Measurements from ENCODE around the gene EIF1. TPM values are rescaled to one million over a fixed set of nuclear protein-coding genes. Genes with fewer than 3 reads are reported as not detected.

The EIF1 gene
- total RNA-seq, 2 donors from 2014 or later, result 574 to 740 TPM

- Histone ChIP-seq H3K9me3 (no peaks in the 10 kb centered on the region), H3K4me1 (no peaks in the 10 kb centered on the region), H3K9ac (ENCODE audit: low read depth in 2 of 2, low read length in 2 of 2) (no peak overlapping the region), H3K27me3 (no peaks in the 10 kb centered on the region), H3K36me3 (no peaks in the 10 kb centered on the region), H3K27ac (no peak overlapping the region), H3K4me3 (no peak overlapping the region)
- DNase-seq, result no peak
- no peak for TF ChIP-seq CTCF (IDR thresholded peaks at IDR 0.05)
- intact Hi-C loops (cut with DNase I), result no loop called here
Observed at GRCh38 chr17:41722231-41722630, 33.5 kb downstream of the EIF1 start.

GRCh38 chr17:41723801-41724475 is 35.3 kb downstream of the EIF1 start:
- Histone ChIP-seq H3K27ac (no peak overlapping the region), H3K27me3 (no peaks in the 10 kb centered on the region), H3K36me3 (no peaks in the 10 kb centered on the region), H3K4me1 (no peaks in the 10 kb centered on the region), H3K9me3 (no peaks in the 10 kb centered on the region), H3K4me3 (no peak overlapping the region), H3K9ac (ENCODE audit: low read depth in 2 of 2, low read length in 2 of 2) (no peak overlapping the region)
- no peak for TF ChIP-seq CTCF (IDR thresholded peaks at IDR 0.05)
- intact Hi-C loops (cut with DNase I), result no loop called here
- DNase-seq, result no peak

- H3K27ac ChIP-seq, result no peak overlapping the region
- no peaks in the 10 kb centered on the region for H3K36me3 ChIP-seq
- intact Hi-C loops (cut with DNase I), result no loop called here
- H3K9me3 ChIP-seq, result no peaks in the 10 kb centered on the region
- H3K4me1 ChIP-seq, result no peaks in the 10 kb centered on the region
- no peak overlapping the region for H3K4me3 ChIP-seq
- TF ChIP-seq CTCF (IDR thresholded peaks at IDR 0.05), result no peak
- H3K27me3 ChIP-seq, result no peaks in the 10 kb centered on the region
- no peak for DNase-seq
- no peak overlapping the region for H3K9ac ChIP-seq (ENCODE audit: low read depth in 2 of 2, low read length in 2 of 2)
Observed at GRCh38 chr17:41724476-41725050, 35.9 kb downstream of the EIF1 start.

- Histone ChIP-seq H3K36me3 (no peaks in the 10 kb centered on the region), H3K27ac (no peak overlapping the region), H3K27me3 (no peaks in the 10 kb centered on the region), H3K4me1 (no peaks in the 10 kb centered on the region), H3K9me3 (no peaks in the 10 kb centered on the region), H3K4me3 (no peak overlapping the region), H3K9ac (ENCODE audit: low read depth in 2 of 2, low read length in 2 of 2) (no peak overlapping the region)
- DNase-seq, result no peak
- no peak for TF ChIP-seq CTCF (IDR thresholded peaks at IDR 0.05)
- intact Hi-C loops (cut with DNase I), result no loop called here
Observed at GRCh38 chr17:41725134-41725533, 36.4 kb downstream of the EIF1 start.

- intact Hi-C loops (cut with DNase I), result no loop called here
- DNase-seq, result no peak
- H3K27me3 ChIP-seq, result peaks cover 5% of the 10 kb centered on the region
- no peaks in the 10 kb centered on the region for H3K4me1 ChIP-seq
- H3K9ac ChIP-seq (ENCODE audit: low read depth in 2 of 2, low read length in 2 of 2), result no peak overlapping the region
- H3K36me3 ChIP-seq, result no peaks in the 10 kb centered on the region
- TF ChIP-seq CTCF (IDR thresholded peaks at IDR 0.05), result no peak
- H3K27ac ChIP-seq, result no peak overlapping the region
- H3K4me3 ChIP-seq, result no peak overlapping the region
- no peaks in the 10 kb centered on the region for H3K9me3 ChIP-seq
Observed at GRCh38 chr17:41728056-41728455, 39.4 kb downstream of the EIF1 start.
